ENCODE data around the gene RCAN1.
A peak's percentile ranks its signal among the peaks of the same experiment; 100 is the strongest.

RCAN1 gene

GRCh38 chr21:34526618-34527290 lies 88.2 kb downstream of the RCAN1 start:
- peak overlapping the region; percentile 75 for H2BK5ac ChIP-seq (ENCODE audit: low read depth, low read length, poor library complexity)
- peaks cover 11% of the 10 kb centered on the region for H3K79me1 ChIP-seq (ENCODE audit: low read length)
- H3K36me3 ChIP-seq (ENCODE audit: control insufficient read depth in 1 of 2, insufficient read depth in 2 of 2, low read length in 2 of 2) = peaks cover 8 to 13% of the 10 kb centered on the region in 2 experiments
- no peak overlapping the region for H3K4ac ChIP-seq (ENCODE audit: low read depth, low read length)
- H4K8ac ChIP-seq (ENCODE audit: low read depth, low read length) = peak overlapping the region; percentile 58
- H3K27ac ChIP-seq (ENCODE audit: low read depth, low read length) = peak overlapping the region; percentile 96
- H3K18ac ChIP-seq (ENCODE audit: low read length) = peak overlapping the region; percentile 35
- no peak overlapping the region for H2AFZ ChIP-seq (ENCODE audit: insufficient read depth, low read length, poor library complexity)
- H4K91ac ChIP-seq (ENCODE audit: low read depth, low read length) = no peak overlapping the region
- H3K9me3 ChIP-seq (ENCODE audit: insufficient read depth, low read depth, low read length) = no peaks in the 10 kb centered on the region
- peaks cover 12 to 14% of the 10 kb centered on the region in 2 experiments for H3K4me1 ChIP-seq (ENCODE audit: control insufficient read depth in 1 of 2, insufficient read depth in 2 of 2, low read length in 2 of 2)
- peak overlapping the region; percentile 70 for H3K4me2 ChIP-seq (ENCODE audit: low read length)
- H3K14ac ChIP-seq (ENCODE audit: low read length) = no peak overlapping the region
- H3K79me2 ChIP-seq (ENCODE audit: control insufficient read depth, insufficient read depth, low read length, poor library complexity) = peaks cover 6% of the 10 kb centered on the region
- H3K27me3 ChIP-seq (ENCODE audit: insufficient read depth, low read length) = no peaks in the 10 kb centered on the region
- peak overlapping the region; percentile 58 for H2BK120ac ChIP-seq (ENCODE audit: insufficient read depth, low read length, poor library complexity)
- H3K4me3 ChIP-seq (ENCODE audit: low read depth, low read length) = no peak overlapping the region
- peak overlapping the region; percentile 67 for H3K9ac ChIP-seq (ENCODE audit: low read length)
- peak; percentile 92 to 98 for DNase-seq
- no peak overlapping the region for H2AK5ac ChIP-seq (ENCODE audit: low read length)
- WGBS (ENCODE audit: extremely low coverage, insufficient coverage, insufficient read length) = no CpG with 5 or more reads among the region's 10 CpGs
- no peak overlapping the region for H2BK12ac ChIP-seq (ENCODE audit: low read length)
- no peak overlapping the region for H3K23ac ChIP-seq (ENCODE audit: low read length)
- no peak overlapping the region for H4K12ac ChIP-seq (ENCODE audit: low read depth, low read length)

GRCh38 chr21:34526241-34526617 lies 88.7 kb downstream of the RCAN1 start:
- peak overlapping the region; percentile 36 for H3K9ac ChIP-seq (ENCODE audit: low read length)
- H4K8ac ChIP-seq (ENCODE audit: low read depth, low read length) = no peak overlapping the region
- peaks cover 12 to 14% of the 10 kb centered on the region in 2 experiments for H3K4me1 ChIP-seq (ENCODE audit: control insufficient read depth in 1 of 2, insufficient read depth in 2 of 2, low read length in 2 of 2)
- peak in 1 of 2 donors; percentile 24 for DNase-seq
- H2AFZ ChIP-seq (ENCODE audit: insufficient read depth, low read length, poor library complexity) = no peak overlapping the region
- H3K4me3 ChIP-seq (ENCODE audit: low read depth, low read length) = no peak overlapping the region
- H3K4me2 ChIP-seq (ENCODE audit: low read length) = peak overlapping the region; percentile 70
- peaks cover 6% of the 10 kb centered on the region for H3K79me2 ChIP-seq (ENCODE audit: control insufficient read depth, insufficient read depth, low read length, poor library complexity)
- H2BK5ac ChIP-seq (ENCODE audit: low read depth, low read length, poor library complexity) = no peak overlapping the region
- H2BK12ac ChIP-seq (ENCODE audit: low read length) = no peak overlapping the region
- H2AK5ac ChIP-seq (ENCODE audit: low read length) = no peak overlapping the region
- peak overlapping the region; percentile 96 for H3K27ac ChIP-seq (ENCODE audit: low read depth, low read length)
- no peak overlapping the region for H3K4ac ChIP-seq (ENCODE audit: low read depth, low read length)
- H3K9me3 ChIP-seq (ENCODE audit: insufficient read depth, low read depth, low read length) = no peaks in the 10 kb centered on the region
- H4K12ac ChIP-seq (ENCODE audit: low read depth, low read length) = no peak overlapping the region
- no peaks in the 10 kb centered on the region for H3K27me3 ChIP-seq (ENCODE audit: insufficient read depth, low read length)
- H2BK120ac ChIP-seq (ENCODE audit: insufficient read depth, low read length, poor library complexity) = peak overlapping the region; percentile 53
- peaks cover 11% of the 10 kb centered on the region for H3K79me1 ChIP-seq (ENCODE audit: low read length)
- WGBS (ENCODE audit: extremely low coverage, insufficient coverage, insufficient read length) = 100% methylated on average over 2 of the region's 5 CpGs
- H3K36me3 ChIP-seq (ENCODE audit: control insufficient read depth in 1 of 2, insufficient read depth in 2 of 2, low read length in 2 of 2) = peaks cover 13 to 19% of the 10 kb centered on the region in 2 experiments
- H4K91ac ChIP-seq (ENCODE audit: low read depth, low read length) = no peak overlapping the region
- H3K23ac ChIP-seq (ENCODE audit: low read length) = no peak overlapping the region
- H3K14ac ChIP-seq (ENCODE audit: low read length) = no peak overlapping the region
- no peak overlapping the region for H3K18ac ChIP-seq (ENCODE audit: low read length)

DNA sequence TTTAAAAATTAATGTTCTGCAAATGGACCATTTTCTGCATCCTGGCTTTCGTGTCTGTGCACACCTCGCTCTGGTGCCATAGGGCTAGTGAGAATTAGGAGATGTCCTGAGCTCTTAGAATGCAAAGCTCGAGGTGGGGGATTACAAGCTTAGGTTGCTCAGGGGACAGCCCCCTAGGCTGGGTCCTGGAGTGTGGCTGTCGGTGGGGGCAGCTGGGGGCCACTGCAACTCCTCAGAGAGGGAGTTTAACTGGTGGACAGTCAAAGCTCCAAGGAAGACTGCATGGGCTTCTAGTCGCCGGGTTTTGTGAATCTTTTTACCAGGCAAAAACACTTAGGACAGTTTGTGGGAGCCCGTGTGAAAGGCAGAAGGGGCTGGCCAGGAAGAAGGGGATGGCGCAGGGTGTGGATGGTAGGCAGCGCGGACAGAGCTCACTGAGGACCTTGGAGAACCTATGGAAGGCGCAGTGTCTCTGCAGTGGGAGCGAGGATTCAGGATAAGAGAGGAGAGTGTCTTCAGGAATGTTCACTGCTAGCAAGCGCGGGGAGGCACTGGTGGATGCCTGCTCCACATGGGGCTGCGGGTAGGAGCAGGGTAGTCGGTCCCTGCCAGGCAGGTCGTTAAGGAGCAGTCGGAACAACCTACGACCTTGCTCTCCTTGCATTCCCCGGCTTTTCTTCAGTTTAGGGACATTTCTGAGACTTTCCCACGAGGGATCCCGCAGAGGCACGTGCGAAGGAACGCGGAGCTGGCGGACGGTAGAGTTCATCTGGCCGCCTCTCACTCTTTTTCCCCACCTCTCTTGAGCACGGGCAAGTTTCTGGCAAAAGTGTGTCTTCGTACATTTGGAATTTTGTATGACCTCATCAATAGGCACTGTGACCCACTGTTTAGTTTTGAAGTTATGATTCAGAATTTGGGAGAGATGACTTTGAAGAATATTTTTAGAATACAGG lies 90.0 kb downstream of the RCAN1 start:
- H2BK5ac ChIP-seq (ENCODE audit: low read depth, low read length, poor library complexity) = peak overlapping the region; percentile 32
- H3K4ac ChIP-seq (ENCODE audit: low read depth, low read length) = no peak overlapping the region
- H3K23ac ChIP-seq (ENCODE audit: low read length) = no peak overlapping the region
- no peak overlapping the region for H4K12ac ChIP-seq (ENCODE audit: low read depth, low read length)
- H2BK120ac ChIP-seq (ENCODE audit: insufficient read depth, low read length, poor library complexity) = peak overlapping the region; percentile 18
- DNase-seq = peak; percentile 85 to 88
- peak overlapping the region; percentile 38 for H3K14ac ChIP-seq (ENCODE audit: low read length)
- peak overlapping the region; percentile 66 for H2AK5ac ChIP-seq (ENCODE audit: low read length)
- peak overlapping the region; percentile 60 for H4K91ac ChIP-seq (ENCODE audit: low read depth, low read length)
- no CpG with 5 or more reads among the region's 31 CpGs for WGBS (ENCODE audit: extremely low coverage, insufficient coverage, insufficient read length)
- peak overlapping the region; percentile 67 for H3K9ac ChIP-seq (ENCODE audit: low read length)
- H3K18ac ChIP-seq (ENCODE audit: low read length) = peak overlapping the region; percentile 51
- peaks cover 11% of the 10 kb centered on the region for H3K79me1 ChIP-seq (ENCODE audit: low read length)
- peak overlapping the region; percentile 4 for H3K4me3 ChIP-seq (ENCODE audit: low read depth, low read length)
- H3K27ac ChIP-seq (ENCODE audit: low read depth, low read length) = peak overlapping the region; percentile 29
- peak overlapping the region; percentile 69 for H3K4me2 ChIP-seq (ENCODE audit: low read length)
- H2BK12ac ChIP-seq (ENCODE audit: low read length) = peak overlapping the region; percentile 23
- peak overlapping the region; percentile 11 for H2AFZ ChIP-seq (ENCODE audit: insufficient read depth, low read length, poor library complexity)
- no peaks in the 10 kb centered on the region for H3K9me3 ChIP-seq (ENCODE audit: insufficient read depth, low read depth, low read length)
- H3K27me3 ChIP-seq (ENCODE audit: insufficient read depth, low read length) = no peaks in the 10 kb centered on the region
- H4K8ac ChIP-seq (ENCODE audit: low read depth, low read length) = peak overlapping the region; percentile 59
- H3K36me3 ChIP-seq (ENCODE audit: control insufficient read depth in 1 of 2, insufficient read depth in 2 of 2, low read length in 2 of 2) = peaks cover 23 to 30% of the 10 kb centered on the region in 2 experiments
- peaks cover 6% of the 10 kb centered on the region for H3K79me2 ChIP-seq (ENCODE audit: control insufficient read depth, insufficient read depth, low read length, poor library complexity)
- peaks cover 12 to 14% of the 10 kb centered on the region in 2 experiments for H3K4me1 ChIP-seq (ENCODE audit: control insufficient read depth in 1 of 2, insufficient read depth in 2 of 2, low read length in 2 of 2)

GRCh38 chr21:34523019-34523555 lies 91.8 kb downstream of the RCAN1 start:
- Histone ChIP-seq H2BK12ac (ENCODE audit: low read length) (no peak overlapping the region), H3K79me1 (ENCODE audit: low read length) (peaks cover 7% of the 10 kb centered on the region), H3K4me3 (ENCODE audit: low read depth, low read length) (no peak overlapping the region), H3K9me3 (ENCODE audit: insufficient read depth, low read depth, low read length) (no peaks in the 10 kb centered on the region), H3K9ac (ENCODE audit: low read length) (no peak overlapping the region), H2BK5ac (ENCODE audit: low read depth, low read length, poor library complexity) (no peak overlapping the region), H2AFZ (ENCODE audit: insufficient read depth, low read length, poor library complexity) (no peak overlapping the region), H3K27me3 (ENCODE audit: insufficient read depth, low read length) (no peaks in the 10 kb centered on the region), H3K27ac (ENCODE audit: low read depth, low read length) (no peak overlapping the region), H3K18ac (ENCODE audit: low read length) (peak overlapping the region; percentile 33), H3K4me1 (ENCODE audit: control insufficient read depth in 1 of 2, insufficient read depth in 2 of 2, low read length in 2 of 2) (peaks cover 14 to 16% of the 10 kb centered on the region in 2 experiments), H3K23ac (ENCODE audit: low read length) (no peak overlapping the region), H2BK120ac (ENCODE audit: insufficient read depth, low read length, poor library complexity) (no peak overlapping the region), H3K4ac (ENCODE audit: low read depth, low read length) (peak overlapping the region; percentile 21), H2AK5ac (ENCODE audit: low read length) (no peak overlapping the region), H3K79me2 (ENCODE audit: control insufficient read depth, insufficient read depth, low read length, poor library complexity) (peaks cover 6% of the 10 kb centered on the region), H4K91ac (ENCODE audit: low read depth, low read length) (no peak overlapping the region), H4K12ac (ENCODE audit: low read depth, low read length) (no peak overlapping the region), H3K4me2 (ENCODE audit: low read length) (no peak overlapping the region), H3K14ac (ENCODE audit: low read length) (no peak overlapping the region), H4K8ac (ENCODE audit: low read depth, low read length) (no peak overlapping the region), H3K36me3 (ENCODE audit: control insufficient read depth in 1 of 2, insufficient read depth in 2 of 2, low read length in 2 of 2) (peaks cover 33 to 43% of the 10 kb centered on the region in 2 experiments)
- DNase-seq = no peak
- WGBS (ENCODE audit: extremely low coverage, insufficient coverage, insufficient read length) = no CpG with 5 or more reads among the region's 7 CpGs

All from trophoblast cell (in vitro differentiated cells and primary cell).